Ascending aorta (tissue), 2 donors: ENCODE data around the gene COL13A1. TPM values are rescaled to one million over a fixed set of nuclear protein-coding genes. Genes with fewer than 3 reads are reported as not detected.

Experiments used
- DNase-seq, 2 donors: peaks; one replicate each; pipeline ENCODE4 v3.0.0-alpha.2; 2019; ENCODE audit warnings: low spot score in 2 of 2
- H3K27ac ChIP-seq, 2 donors: fragments of 200-600 bp; sonication (generic); one replicate each; pipeline ENCODE4 v1.5.1; 2016 to 2017; ENCODE audit warnings: mild to moderate bottlenecking in 1 of 2
- H3K27me3 ChIP-seq: fragments of 200-600 bp; sonication (generic); one replicate; pipeline ENCODE4 v1.5.1; 2017
- H3K36me3 ChIP-seq, 2 donors: fragments of 200-600 bp; sonication (generic); one replicate each; pipeline ENCODE4 v1.5.1; 2016
- H3K4me1 ChIP-seq, 2 donors: fragments of 200-600 bp; sonication (generic); one replicate each; pipeline ENCODE4 v1.5.1; 2016 to 2017; ENCODE audit warnings: mild to moderate bottlenecking in 1 of 2
- H3K4me3 ChIP-seq, 2 donors: fragments of 200-600 bp; sonication (generic); one replicate each; pipeline ENCODE4 v1.5.1; 2016 to 2017; ENCODE audit warnings: mild to moderate bottlenecking in 1 of 2
- H3K9me3 ChIP-seq, 2 donors: fragments of 200-600 bp; sonication (generic); one replicate each; pipeline ENCODE4 v1.5.1; 2016
- intact Hi-C: fragments of 100-400 bp; cut with DNase I; formaldehyde crosslinking; loops from one replicate; pipeline ENCODE4 v1.15.1; 2023
- total RNA-seq: library from RNA; depleted of rRNA; stranded (reverse); fragments of >200 nt; gene quantifications from one replicate; pipeline ENCODE4 v1.1.0, GENCODE V29; 2016
- TF ChIP-seq, protein P1 (sequence below), 3 experiments: fragments of 200-600 bp in 2 of 3; fragments of 450-650 bp in 1 of 3; sonication (generic) in 2 of 3; IDR thresholded peaks; one replicate each; pipeline ENCODE4 v1.5.1; 2016 to 2019; ENCODE audit warnings: antibody characterized with exemption in 3 of 3, mild to moderate bottlenecking in 1 of 3, moderate library complexity in 1 of 3

COL13A1 gene
- total RNA-seq, 1 donor from 2014 or later, result 8.0 TPM

DNA sequence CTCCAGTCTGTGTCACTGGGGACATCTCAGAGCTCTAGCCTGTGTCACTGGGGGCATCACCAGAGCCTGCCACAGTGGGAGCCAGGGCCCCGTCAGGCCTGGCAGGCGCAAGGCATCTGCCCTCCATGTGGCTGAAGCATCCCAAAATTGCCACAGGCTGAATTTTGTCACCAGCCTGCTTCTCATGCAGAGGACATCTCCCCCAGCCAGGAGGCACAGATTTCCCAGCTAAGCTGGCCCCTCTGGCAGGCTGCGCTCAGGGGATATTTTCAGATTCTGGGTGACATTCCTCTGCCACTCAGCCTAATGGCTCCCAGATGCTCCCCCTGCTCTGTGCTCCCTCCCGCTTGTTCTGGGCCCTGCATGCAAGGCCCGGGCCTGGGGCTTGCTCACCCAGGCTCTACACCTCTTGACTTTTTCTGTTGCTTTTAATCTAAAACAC, 64.6 kb downstream of the COL13A1 start:
- Histone ChIP-seq H3K4me1 (peaks cover 0 to 6% of the 10 kb centered on the region in 2 donors), H3K36me3 (no peaks in the 10 kb centered on the region), H3K27me3 (no peaks in the 10 kb centered on the region), H3K27ac (peak overlapping the region in 1 of 2 donors; percentile 2), H3K4me3 (peak overlapping the region in 1 of 2 donors; percentile 48), H3K9me3 (no peaks in the 10 kb centered on the region)
- intact Hi-C loops, result loop anchor here (5.0 kb wide), 1 partner anchor 46 kb away; no protein-coding TSS in a partner anchor
- TF ChIP-seq, protein P1, sequence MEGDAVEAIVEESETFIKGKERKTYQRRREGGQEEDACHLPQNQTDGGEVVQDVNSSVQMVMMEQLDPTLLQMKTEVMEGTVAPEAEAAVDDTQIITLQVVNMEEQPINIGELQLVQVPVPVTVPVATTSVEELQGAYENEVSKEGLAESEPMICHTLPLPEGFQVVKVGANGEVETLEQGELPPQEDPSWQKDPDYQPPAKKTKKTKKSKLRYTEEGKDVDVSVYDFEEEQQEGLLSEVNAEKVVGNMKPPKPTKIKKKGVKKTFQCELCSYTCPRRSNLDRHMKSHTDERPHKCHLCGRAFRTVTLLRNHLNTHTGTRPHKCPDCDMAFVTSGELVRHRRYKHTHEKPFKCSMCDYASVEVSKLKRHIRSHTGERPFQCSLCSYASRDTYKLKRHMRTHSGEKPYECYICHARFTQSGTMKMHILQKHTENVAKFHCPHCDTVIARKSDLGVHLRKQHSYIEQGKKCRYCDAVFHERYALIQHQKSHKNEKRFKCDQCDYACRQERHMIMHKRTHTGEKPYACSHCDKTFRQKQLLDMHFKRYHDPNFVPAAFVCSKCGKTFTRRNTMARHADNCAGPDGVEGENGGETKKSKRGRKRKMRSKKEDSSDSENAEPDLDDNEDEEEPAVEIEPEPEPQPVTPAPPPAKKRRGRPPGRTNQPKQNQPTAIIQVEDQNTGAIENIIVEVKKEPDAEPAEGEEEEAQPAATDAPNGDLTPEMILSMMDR (IDR thresholded peaks at IDR 0.05), result no peak
- DNase-seq, result no peak

DNA sequence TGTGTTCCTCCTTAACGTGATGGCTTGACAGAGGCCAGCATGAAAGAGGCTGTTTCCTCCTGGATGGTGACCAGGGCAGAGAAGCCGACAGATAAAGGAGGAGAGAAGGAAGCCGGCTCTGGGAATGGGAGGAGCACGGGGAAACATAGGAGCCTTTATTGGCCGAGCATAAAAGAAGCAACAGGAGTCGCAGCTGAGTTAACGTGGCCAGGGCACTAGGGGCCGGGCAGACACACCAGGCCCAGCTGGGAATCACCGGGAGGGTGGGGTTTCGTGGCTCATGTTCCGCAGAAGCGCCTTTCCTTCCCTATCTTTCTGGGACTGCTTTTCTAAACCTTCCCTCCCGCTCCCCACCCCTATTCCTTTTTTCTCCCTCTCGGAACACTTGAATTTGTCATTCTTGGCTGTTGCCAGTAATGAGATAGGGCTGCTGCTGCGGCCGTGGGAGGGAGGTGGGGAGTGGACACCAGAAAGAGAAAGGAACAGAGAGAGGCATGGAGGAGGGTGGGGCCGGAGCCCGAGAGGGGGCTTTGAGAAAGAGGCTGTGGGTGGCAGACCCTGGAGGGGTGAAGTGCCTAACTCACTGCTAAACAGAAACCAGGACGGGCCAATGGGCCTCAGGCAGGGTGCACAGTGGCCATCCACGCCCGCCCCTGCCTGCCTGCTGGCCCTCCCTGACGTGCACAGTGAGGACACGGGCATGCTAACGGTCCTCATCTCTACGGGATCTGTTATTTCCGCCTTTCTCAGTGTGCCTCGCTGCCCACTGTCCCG, 65.2 kb downstream of the COL13A1 start:
- peaks cover 0 to 4% of the 10 kb centered on the region in 2 donors for H3K4me1 ChIP-seq
- TF ChIP-seq, protein P1 (IDR thresholded peaks at IDR 0.05), result peak in 1 of 3 experiments; percentile 16
- intact Hi-C loops, result loop anchor here (5.0 kb wide), 1 partner anchor 45 kb away; no protein-coding TSS in a partner anchor
- DNase-seq, result no peak
- peak overlapping the region in 1 of 2 donors; percentile 2 for H3K27ac ChIP-seq
- no peaks in the 10 kb centered on the region for H3K27me3 ChIP-seq
- peak overlapping the region; percentile 18 to 48 for H3K4me3 ChIP-seq
- no peaks in the 10 kb centered on the region for H3K9me3 ChIP-seq
- no peaks in the 10 kb centered on the region for H3K36me3 ChIP-seq

DNA sequence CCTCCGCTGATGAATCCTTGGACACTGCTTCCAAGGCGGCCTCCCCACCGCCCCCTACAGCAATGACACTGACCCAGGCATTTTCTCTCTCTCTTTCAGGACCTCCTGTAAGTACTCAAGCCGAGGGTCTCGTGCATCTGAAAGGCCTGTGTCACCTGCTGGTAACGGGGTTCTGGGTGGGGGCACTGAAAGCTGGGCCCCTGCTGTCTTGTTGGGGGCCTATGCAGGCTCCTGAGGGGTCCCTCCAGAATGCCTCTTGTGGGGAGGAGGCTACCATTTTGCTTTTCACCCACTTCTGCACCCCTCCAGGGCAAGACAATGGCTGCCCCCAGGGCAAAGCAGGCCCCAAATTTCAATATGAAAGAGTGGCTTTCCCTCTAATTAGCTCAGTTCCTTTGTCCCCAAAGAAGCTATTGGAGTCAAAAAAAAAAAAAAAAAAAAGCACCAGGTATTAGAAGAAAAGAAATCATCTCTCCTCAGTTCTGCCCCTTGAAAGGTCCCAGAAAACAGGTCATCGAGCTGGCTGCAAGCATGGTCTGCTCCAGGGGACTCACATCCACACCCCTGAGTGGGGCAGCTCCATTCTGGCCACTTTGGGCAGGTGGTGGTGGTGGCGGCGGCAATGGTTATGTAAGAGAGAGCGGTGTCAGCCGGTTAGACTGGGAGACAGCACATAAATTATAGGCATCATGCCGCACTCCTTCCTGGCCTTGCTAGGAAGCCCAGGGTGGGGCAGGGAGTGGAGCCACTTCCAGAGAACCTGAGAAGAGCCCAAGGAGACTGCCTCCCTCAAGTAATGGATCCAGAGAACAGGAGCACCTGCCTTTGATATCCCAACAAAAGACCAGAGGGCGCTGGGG, 66.2 kb downstream of the COL13A1 start:
- H3K36me3 ChIP-seq, result peaks cover 0 to 2% of the 10 kb centered on the region in 2 donors
- DNase-seq, result no peak
- no peaks in the 10 kb centered on the region for H3K4me1 ChIP-seq
- H3K9me3 ChIP-seq, result no peaks in the 10 kb centered on the region
- TF ChIP-seq, protein P1 (IDR thresholded peaks at IDR 0.05), result no peak
- H3K27ac ChIP-seq, result no peak overlapping the region
- H3K27me3 ChIP-seq, result no peaks in the 10 kb centered on the region
- H3K4me3 ChIP-seq, result no peak overlapping the region
- intact Hi-C loops, result loop anchor here (5.0 kb wide), 1 partner anchor 44 kb away; no protein-coding TSS in a partner anchor

DNA sequence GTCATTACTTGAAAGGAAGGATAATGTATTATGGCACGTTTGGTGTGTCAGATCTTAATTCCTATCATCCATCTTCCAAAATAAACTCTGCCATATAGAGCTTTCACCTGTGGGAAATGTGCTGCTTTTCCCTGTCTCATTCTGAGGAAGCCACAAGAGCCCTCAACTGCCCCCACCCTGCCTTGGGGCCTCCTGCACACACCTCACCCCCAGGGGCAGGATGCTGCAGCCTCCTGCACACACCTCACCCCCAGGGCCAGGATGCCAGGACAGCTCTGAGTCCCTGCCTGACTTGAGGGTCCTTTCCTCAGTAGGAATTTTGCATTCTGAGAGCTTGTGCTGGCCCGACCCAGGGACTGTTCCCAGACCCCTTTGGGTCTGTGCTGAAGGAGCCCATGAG, 67.1 kb downstream of the COL13A1 start:
- H3K36me3 ChIP-seq, result peaks cover 0 to 2% of the 10 kb centered on the region in 2 donors
- intact Hi-C loops, result loop anchor here (5.0 kb wide), 1 partner anchor 43 kb away; no protein-coding TSS in a partner anchor
- TF ChIP-seq, protein P1 (IDR thresholded peaks at IDR 0.05), result no peak
- no peaks in the 10 kb centered on the region for H3K4me1 ChIP-seq
- no peaks in the 10 kb centered on the region for H3K9me3 ChIP-seq
- no peak overlapping the region for H3K27ac ChIP-seq
- H3K27me3 ChIP-seq, result no peaks in the 10 kb centered on the region
- no peak overlapping the region for H3K4me3 ChIP-seq
- DNase-seq, result no peak

DNA sequence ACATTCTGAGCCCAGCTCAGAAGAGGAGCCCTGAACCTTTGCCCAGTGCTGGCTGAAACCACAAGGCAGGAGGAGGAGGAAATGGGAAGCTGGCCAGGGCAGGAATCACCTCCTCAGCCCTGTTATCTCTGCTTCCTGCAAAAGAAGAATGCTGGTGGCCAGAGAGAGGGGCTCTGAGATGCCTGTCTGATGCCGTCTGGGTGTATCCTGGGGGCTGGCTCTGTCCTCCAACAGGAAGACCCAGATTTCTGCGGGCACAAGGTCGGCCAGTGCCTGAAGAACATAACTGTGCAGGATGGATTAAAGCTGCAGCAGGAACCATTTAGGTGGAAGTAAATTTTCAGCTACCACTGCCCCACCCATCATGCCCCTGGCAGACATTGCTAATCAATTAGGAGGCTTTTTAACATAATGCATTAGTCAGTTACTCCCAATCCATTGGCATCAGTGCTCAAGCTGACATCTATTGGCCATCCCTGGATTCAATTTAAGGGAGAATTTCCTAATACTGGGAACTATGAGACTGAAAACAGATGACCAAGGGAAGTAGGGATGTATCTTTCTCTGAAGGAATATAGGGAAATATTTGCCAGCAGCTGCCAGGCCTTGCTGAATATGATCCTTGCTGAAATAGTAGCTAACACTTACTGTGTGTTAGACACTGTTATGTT, 67.7 kb downstream of the COL13A1 start:
- Histone ChIP-seq H3K36me3 (peaks cover 0 to 2% of the 10 kb centered on the region in 2 donors), H3K4me1 (no peaks in the 10 kb centered on the region), H3K4me3 (no peak overlapping the region), H3K27ac (no peak overlapping the region), H3K9me3 (no peaks in the 10 kb centered on the region), H3K27me3 (no peaks in the 10 kb centered on the region)
- DNase-seq, result no peak
- TF ChIP-seq, protein P1 (IDR thresholded peaks at IDR 0.05), result no peak
- intact Hi-C loops, result loop anchor here (5.0 kb wide), 1 partner anchor 43 kb away; no protein-coding TSS in a partner anchor
